IMR-90 (cell line): Measurements from ENCODE around the gene TFAP2E. TPM values are rescaled to one million over a fixed set of nuclear protein-coding genes. Genes with fewer than 3 reads are reported as not detected.

Experiments
- ATAC-seq: fragments of 200-7000 bp; cut with Tn5 transposase; 2 replicates; pipeline ENCODE4 v1.9.1; 2020; ENCODE audit warnings: low read depth, mild to moderate bottlenecking, moderate library complexity
- BruUV-seq: library from RNA; stranded (reverse); fragments of 400-500 nt; replicated peaks from 2 replicates; lab custom pipeline; 2021; lab: Mats Ljungman, UMichigan
- CTCF ChIA-PET: fragments of 300-600 bp; formaldehyde crosslinking; extraction: SDS; loops from one replicate; lab custom pipeline; 2021; ENCODE audit warnings: antibody characterized with exemption; lab: Yijun Ruan, JAX
- POLR2A ChIA-PET: fragments of 300-600 bp; sonication (Branson Sonifier 250); formaldehyde crosslinking; loops from one replicate; lab custom pipeline; 2022; ENCODE audit warnings: antibody characterized with exemption; ENCODE audit not compliant: unreplicated experiment; lab: Charles Lee
- DNase-seq: peaks from one replicate; pipeline ENCODE4 v3.0.0; 2013
- H2AFZ ChIP-seq: replicated peaks from 2 replicates; pipeline ENCODE3; 2013; ENCODE audit warnings: low read length, mild to moderate bottlenecking; ENCODE audit not compliant: poor library complexity
- H2AK5ac ChIP-seq: 2 replicates; pipeline ENCODE4 v1.6.1; 2013; ENCODE audit warnings: low read depth, low read length, inconsistent platforms
- H2AK9ac ChIP-seq: replicated peaks from 2 replicates; pipeline ENCODE3; 2013; ENCODE audit warnings: mild to moderate bottlenecking, low read depth, low read length, moderate library complexity; ENCODE audit not compliant: poor library complexity
- H2BK120ac ChIP-seq: 2 replicates; pipeline ENCODE4 v1.6.1; 2013; ENCODE audit warnings: low read depth, low read length, inconsistent platforms
- H2BK15ac ChIP-seq: 3 replicates; pipeline ENCODE4 v1.6.1; 2013; ENCODE audit warnings: low read depth, low read length, inconsistent platforms
- H2BK20ac ChIP-seq: 2 replicates; pipeline ENCODE4 v1.6.1; 2013; ENCODE audit warnings: low read depth, mild to moderate bottlenecking, inconsistent platforms, low read length, moderate library complexity
- H2BK5ac ChIP-seq: 2 replicates; pipeline ENCODE4 v1.6.1; 2013; ENCODE audit warnings: mild to moderate bottlenecking, low read depth, low read length, inconsistent platforms; ENCODE audit not compliant: poor library complexity, severe bottlenecking
- H3K14ac ChIP-seq: replicated peaks from 2 replicates; pipeline ENCODE4 v1.6.1; 2013; ENCODE audit warnings: low read depth, low read length, inconsistent platforms
- H3K18ac ChIP-seq: 2 replicates; pipeline ENCODE4 v1.6.1; 2013; ENCODE audit warnings: low read depth, low read length, control low read depth
- H3K23ac ChIP-seq: 2 replicates; pipeline ENCODE4 v1.6.1; 2013; ENCODE audit warnings: low read depth, low read length, inconsistent platforms
- H3K27ac ChIP-seq: 2 replicates; pipeline ENCODE4 v1.5.1; 2013; ENCODE audit warnings: mild to moderate bottlenecking, control low read depth, low read length; ENCODE audit not compliant: insufficient read depth
- H3K27me3 ChIP-seq: 2 replicates; pipeline ENCODE4 v1.6.1; 2013; ENCODE audit warnings: low read length; ENCODE audit not compliant: control insufficient read depth, insufficient read depth
- H3K36me3 ChIP-seq: 2 replicates; pipeline ENCODE4 v1.6.1; 2013; ENCODE audit warnings: low read length, mixed read lengths; ENCODE audit not compliant: control insufficient read depth, insufficient read depth
- H3K4ac ChIP-seq: 2 replicates; pipeline ENCODE4 v1.6.1; 2013; ENCODE audit warnings: low read depth, low read length, inconsistent platforms
- H3K4me1 ChIP-seq: 2 replicates; pipeline ENCODE4 v1.6.1; 2013; ENCODE audit warnings: low read length, mixed read lengths; ENCODE audit not compliant: control insufficient read depth, insufficient read depth
- H3K4me2 ChIP-seq: 2 replicates; pipeline ENCODE4 v1.6.1; 2013; ENCODE audit warnings: low read depth, mild to moderate bottlenecking, control low read depth, low read length, moderate library complexity
- H3K4me3 ChIP-seq: 2 replicates; pipeline ENCODE4 v1.5.1; 2013; ENCODE audit warnings: low read depth, mild to moderate bottlenecking, control low read depth, low read length, moderate library complexity; ENCODE audit not compliant: insufficient read depth
- H3K56ac ChIP-seq: 2 replicates; pipeline ENCODE4 v1.6.1; 2013; ENCODE audit warnings: low read length, inconsistent platforms; ENCODE audit not compliant: insufficient read depth; ENCODE audit errors: extremely low read depth
- H3K79me1 ChIP-seq, 2 experiments: 2 replicates each; pipeline ENCODE4 v1.6.1; 2013; ENCODE audit warnings: low read length in 2 of 2, inconsistent platforms in 1 of 2, low read depth in 1 of 2
- H3K9ac ChIP-seq: 2 replicates; pipeline ENCODE4 v1.6.1; 2013; ENCODE audit warnings: low read depth, low read length, control low read depth
- H3K9me1 ChIP-seq: 2 replicates; pipeline ENCODE4 v1.6.1; 2013; ENCODE audit warnings: low read length, inconsistent platforms; ENCODE audit not compliant: insufficient read depth
- H3K9me3 ChIP-seq: 2 replicates; pipeline ENCODE4 v1.6.1; 2013; ENCODE audit warnings: low read length; ENCODE audit not compliant: control insufficient read depth, insufficient read depth
- H4K20me1 ChIP-seq: 2 replicates; pipeline ENCODE4 v1.6.1; 2013; ENCODE audit warnings: low read length, inconsistent platforms; ENCODE audit not compliant: insufficient read depth
- H4K5ac ChIP-seq: 2 replicates; pipeline ENCODE4 v1.6.1; 2013; ENCODE audit warnings: mild to moderate bottlenecking, low read depth, low read length, control low read depth
- H4K8ac ChIP-seq, 2 experiments: 2 replicates each; pipeline ENCODE4 v1.6.1; 2013; ENCODE audit warnings: low read depth in 2 of 2, low read length in 2 of 2, control low read depth in 1 of 2, inconsistent platforms in 1 of 2
- H4K91ac ChIP-seq: 2 replicates; pipeline ENCODE4 v1.6.1; 2013; ENCODE audit warnings: low read depth, low read length, inconsistent platforms; ENCODE audit not compliant: insufficient read depth
- RCOR1 ChIP-seq: IDR thresholded peaks from 2 replicates; pipeline ENCODE4 v1.6.1; 2012; ENCODE audit warnings: mild to moderate bottlenecking, low read length, improper control_type of control experiment; ENCODE audit not compliant: insufficient replicate concordance
- WGBS, 2 experiments: methylation state at CpG; one replicate each; pipeline versions ENCODE4 v1.1.5 to v1.1.7; 2013; ENCODE audit warnings: missing lambda C conversion rate in 2 of 2; ENCODE audit not compliant: insufficient read length in 1 of 2; ENCODE audit errors: extremely low coverage in 2 of 2; 5-methylcytosine and 5-hydroxymethylcytosine counted together
- dilution Hi-C: fragments of 300-500 bp; cut with HindIII; formaldehyde crosslinking; loops from one replicate; pipeline ENCODE4 v1.14.3; 2018; ENCODE audit warnings: low sequenced_read_pairs; ENCODE audit not compliant: unreplicated experiment
- in situ Hi-C: fragments of 300-500 bp; cut with MboI; formaldehyde crosslinking; loops from 3 replicates; pipeline ENCODE4 v1.14.3; 2019; ENCODE audit warnings: low sequenced_read_pairs, inconsistent platforms, mixed read lengths
- intact Hi-C: fragments of 100-400 bp; cut with micrococcal nuclease; formaldehyde crosslinking; loops from 2 replicates; pipeline ENCODE4 v1.10.0; 2022
- polyA plus RNA-seq, 3 experiments: library from polyadenylated mRNA; depleted of rRNA; stranded (reverse); fragments of >200 nt; gene quantifications; 2 replicates each; pipeline ENCODE4 v1.2.3, GENCODE V29; 2012; ENCODE audit warnings: low replicate concordance in 1 of 3
- total RNA-seq: library from RNA; depleted of rRNA; stranded (reverse); fragments of >200 nt; gene quantifications from 2 replicates; pipeline ENCODE4 v1.2.3, GENCODE V29; 2012
- TF ChIP-seq, protein P1 (sequence below): fragments of 150-350 bp; IDR thresholded peaks from 2 replicates; pipeline ENCODE4 v1.6.1; 2016; ENCODE audit warnings: low read depth, mild to moderate bottlenecking, low read length, moderate library complexity, borderline replicate concordance

The TFAP2E gene
- total and polyA plus RNA-seq, 2 of the 4 experiments (the other 2 are of a cell fraction), result under 0.01 to 0.19 TPM

DNA sequence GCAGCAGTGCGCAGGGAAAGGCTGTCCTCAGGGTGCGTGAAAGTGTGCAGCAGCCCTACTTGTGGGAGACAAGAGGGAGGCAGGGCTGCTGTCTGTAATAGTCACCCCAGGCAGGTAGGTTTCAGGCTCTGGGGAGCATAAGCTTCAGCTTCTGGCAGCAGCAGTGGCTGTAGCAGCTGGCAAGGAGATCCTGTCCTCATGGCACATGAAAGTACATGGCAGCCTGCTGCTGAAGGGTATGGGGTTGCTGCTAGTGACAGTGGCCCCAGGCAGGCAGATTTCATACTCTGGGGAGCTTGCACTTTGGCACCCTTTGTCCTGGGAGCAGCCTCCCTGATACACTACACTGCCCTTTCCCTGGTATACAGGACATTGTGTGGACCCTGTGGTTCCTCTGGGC is 42.2 kb upstream of the TFAP2E start:
- no peak overlapping the region for H2BK120ac ChIP-seq
- no peak overlapping the region for H2BK20ac ChIP-seq
- DNase-seq (no peak), ATAC-seq (no peak)
- no peaks in the 10 kb centered on the region for H3K27me3 ChIP-seq
- POLR2A ChIA-PET, result no interaction called here
- H2AFZ ChIP-seq, result no peak overlapping the region
- no peaks in the 10 kb centered on the region; the same call in 1 of the 2 replicates for H4K20me1 ChIP-seq
- no peak overlapping the region for H3K23ac ChIP-seq
- H3K9me3 ChIP-seq, result peaks cover 3% of the 10 kb centered on the region; the same call in 1 of the 2 replicates
- intact Hi-C loops (no loop called here), in situ Hi-C loops (no loop called here), dilution Hi-C loops (no loop called here)
- no peak overlapping the region for H2BK15ac ChIP-seq
- peaks cover 16 to 31% of the 10 kb centered on the region in 2 experiments for H3K79me1 ChIP-seq
- H2AK9ac ChIP-seq, result no peak overlapping the region
- H3K27ac ChIP-seq, result no peak overlapping the region
- H3K4me3 ChIP-seq, result no peak overlapping the region
- H3K18ac ChIP-seq, result no peak overlapping the region
- CTCF ChIA-PET, result no interaction called here
- H3K56ac ChIP-seq, result no peak overlapping the region
- peaks cover 11% of the 10 kb centered on the region; the same call in 1 of the 2 replicates for H3K36me3 ChIP-seq
- BruUV-seq, result no TSS peak
- no peaks in the 10 kb centered on the region for H3K9me1 ChIP-seq
- no peak overlapping the region for H3K4me2 ChIP-seq
- TF ChIP-seq RCOR1, result no peak
- TF ChIP-seq, protein P1, sequence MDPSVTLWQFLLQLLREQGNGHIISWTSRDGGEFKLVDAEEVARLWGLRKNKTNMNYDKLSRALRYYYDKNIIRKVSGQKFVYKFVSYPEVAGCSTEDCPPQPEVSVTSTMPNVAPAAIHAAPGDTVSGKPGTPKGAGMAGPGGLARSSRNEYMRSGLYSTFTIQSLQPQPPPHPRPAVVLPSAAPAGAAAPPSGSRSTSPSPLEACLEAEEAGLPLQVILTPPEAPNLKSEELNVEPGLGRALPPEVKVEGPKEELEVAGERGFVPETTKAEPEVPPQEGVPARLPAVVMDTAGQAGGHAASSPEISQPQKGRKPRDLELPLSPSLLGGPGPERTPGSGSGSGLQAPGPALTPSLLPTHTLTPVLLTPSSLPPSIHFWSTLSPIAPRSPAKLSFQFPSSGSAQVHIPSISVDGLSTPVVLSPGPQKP, result no peak
- peaks cover 4% of the 10 kb centered on the region; the same call in 1 of the 2 replicates for H3K4me1 ChIP-seq
- no peak overlapping the region for H3K4ac ChIP-seq
- H3K14ac ChIP-seq, result no peak overlapping the region
- no peak overlapping the region for H4K5ac ChIP-seq
- no peak overlapping the region for H2BK5ac ChIP-seq
- no peak overlapping the region for H4K91ac ChIP-seq
- H3K9ac ChIP-seq, result no peak overlapping the region
- 100% methylated on average over 1 of the region's 2 CpGs; no CpG with 5 or more reads in 1 of the 2 experiments for WGBS, 2 experiments
- H4K8ac ChIP-seq, result no peak overlapping the region
- no peak overlapping the region for H2AK5ac ChIP-seq
